GM18502 (cell line): Measurements from ENCODE around the gene CEP170B.

Experiments
- ATAC-seq: cut with Tn5 transposase; IDR thresholded peaks from one replicate; pipeline ENCODE4 v1.9.1; 2021; ENCODE audit warnings: mild to moderate bottlenecking; ENCODE audit not compliant: unreplicated experiment, poor library complexity

The CEP170B gene

GRCh38 chr14:104927901-104928300 lies 62.8 kb downstream of the CEP170B start:
- no peak for ATAC-seq

- no peak for ATAC-seq
Measured at GRCh38 chr14:104928391-104929133, 63.5 kb downstream of the CEP170B start.

GRCh38 chr14:104929268-104930230 lies 64.5 kb downstream of the CEP170B start:
- ATAC-seq, result no peak

- no peak for ATAC-seq
Measured at GRCh38 chr14:104930526-104931303, 65.6 kb downstream of the CEP170B start.

GRCh38 chr14:104931304-104931770 lies 66.3 kb downstream of the CEP170B start:
- ATAC-seq, result no peak

- ATAC-seq, result no peak
Measured at GRCh38 chr14:104931771-104932675, 67.0 kb downstream of the CEP170B start.

- peak; percentile 68 for ATAC-seq
Measured at GRCh38 chr14:104932676-104933631, 67.9 kb downstream of the CEP170B start.

GRCh38 chr14:104933746-104934733 lies 69.0 kb downstream of the CEP170B start:
- ATAC-seq, result no peak

- no peak for ATAC-seq
Measured at GRCh38 chr14:104935026-104935650, 70.1 kb downstream of the CEP170B start.

- no peak for ATAC-seq
Measured at GRCh38 chr14:104935955-104936354, 70.9 kb downstream of the CEP170B start.

- ATAC-seq, result no peak
Measured at GRCh38 chr14:104936361-104937155, 71.5 kb downstream of the CEP170B start.

- ATAC-seq, result no peak
Measured at GRCh38 chr14:104937161-104937560, 72.1 kb downstream of the CEP170B start.

- no peak for ATAC-seq
Measured at GRCh38 chr14:104937694-104938365, 72.8 kb downstream of the CEP170B start.

GRCh38 chr14:104938436-104938835 lies 73.4 kb downstream of the CEP170B start:
- no peak for ATAC-seq

GRCh38 chr14:104938960-104939359 lies 73.9 kb downstream of the CEP170B start:
- no peak for ATAC-seq
